Activated naive CD8-positive, alpha-beta T cell treated with anti-CD3 and anti-CD28 coated beads, Interleukin-2, amount 50 U/mL, for 24 hours (primary cell): ENCODE measurements around the gene MAML2.
A peak's percentile ranks its signal among the peaks of the same experiment; 100 is the strongest.
"Not testable (repeated sequence)": the region's sequence is repeated elsewhere in the genome, so short reads cannot be mapped to it uniquely, and the experiment has no call there.

Experiments used
- ATAC-seq: fragments of 150-1000 bp; cut with Tn5 transposase; one replicate; pipeline ENCODE4 v1.10.0; 2021
- DNase-seq: peaks from one replicate; pipeline ENCODE4 v3.0.0; 2021
- H3K27ac Mint-ChIP-seq: one replicate; pipeline ENCODE4 v1.8.0; 2021; ENCODE audit warnings: mild to moderate bottlenecking, mixed read lengths
- H3K27me3 Mint-ChIP-seq: one replicate; pipeline ENCODE4 v1.8.0; 2021; ENCODE audit warnings: mixed read lengths
- H3K36me3 Mint-ChIP-seq: one replicate; pipeline ENCODE4 v1.8.0; 2021; ENCODE audit warnings: low read depth, mixed read lengths
- H3K4me1 Mint-ChIP-seq: one replicate; pipeline ENCODE4 v1.8.0; 2021; ENCODE audit warnings: mixed read lengths
- H3K4me3 Mint-ChIP-seq: one replicate; pipeline ENCODE4 v1.8.0; 2021; ENCODE audit warnings: mild to moderate bottlenecking, moderate library complexity, mixed read lengths
- H3K9me3 Mint-ChIP-seq: one replicate; pipeline ENCODE4 v1.8.0; 2021; ENCODE audit warnings: mixed read lengths

Gene MAML2

GRCh38 chr11:96282625-96283220, 60.3 kb downstream of the MAML2 start:
- no peak for DNase-seq
- peak overlapping the region; percentile 63 for H3K27ac Mint-ChIP-seq
- peaks cover 24% of the 10 kb centered on the region for H3K36me3 Mint-ChIP-seq
- H3K4me3 Mint-ChIP-seq = no peak overlapping the region
- ATAC-seq = no peak
- H3K9me3 Mint-ChIP-seq = peaks cover 4% of the 10 kb centered on the region
- H3K4me1 Mint-ChIP-seq = peaks cover 94% of the 10 kb centered on the region
- no peaks in the 10 kb centered on the region for H3K27me3 Mint-ChIP-seq

- H3K27ac Mint-ChIP-seq = peak overlapping the region; percentile 21
These were observed 62.6 kb downstream of the MAML2 start for GRCh38 chr11:96280444-96280843.

DNA sequence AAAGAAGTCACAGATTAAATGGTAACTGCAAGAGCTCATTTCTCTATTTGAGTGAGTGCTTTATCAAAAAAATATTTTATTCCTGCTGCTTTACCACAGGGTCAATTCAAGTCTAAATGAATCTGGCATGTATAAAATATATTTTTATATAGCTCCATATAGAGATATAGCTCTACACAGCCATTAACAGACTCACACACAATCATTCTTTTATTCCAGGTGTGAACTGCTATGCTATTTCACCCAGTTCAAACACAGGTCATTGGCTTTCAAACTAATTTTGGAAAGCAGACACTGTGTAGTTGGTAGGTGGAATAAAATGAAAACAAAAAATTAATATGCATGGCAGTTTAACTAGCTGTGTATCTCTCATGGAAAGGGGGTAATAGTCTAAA, 63.1 kb downstream of the MAML2 start:
- peak overlapping the region; percentile 76 for H3K27ac Mint-ChIP-seq
- ATAC-seq = no peak

More at GRCh38 chr11:96280444-96280843, 62.6 kb downstream of the MAML2 start:
- Mint-ChIP-seq H3K4me3 (no peak overlapping the region), H3K36me3 (peaks cover 15% of the 10 kb centered on the region), H3K9me3 (no peaks in the 10 kb centered on the region), H3K4me1 (peaks cover 80% of the 10 kb centered on the region), H3K27me3 (no peaks in the 10 kb centered on the region)
- DNase-seq (no peak), ATAC-seq (no peak)

GRCh38 chr11:96279018-96279895, 63.7 kb downstream of the MAML2 start:
- Mint-ChIP-seq H3K27ac (peak overlapping the region; percentile 76), H3K9me3 (no peaks in the 10 kb centered on the region), H3K4me3 (peak overlapping the region; percentile 19), H3K36me3 (peaks cover 13% of the 10 kb centered on the region), H3K4me1 (peaks cover 69% of the 10 kb centered on the region), H3K27me3 (no peaks in the 10 kb centered on the region)
- ATAC-seq (peak; percentile 83), DNase-seq (no peak)

More for the DNA sequence above, 63.1 kb downstream of the MAML2 start:
- Mint-ChIP-seq H3K4me1 (peaks cover 75% of the 10 kb centered on the region), H3K9me3 (no peaks in the 10 kb centered on the region), H3K27me3 (no peaks in the 10 kb centered on the region), H3K4me3 (no peak overlapping the region), H3K36me3 (peaks cover 14% of the 10 kb centered on the region)
- no peak for DNase-seq

GRCh38 chr11:96278039-96278897, 64.7 kb downstream of the MAML2 start:
- H3K4me3 Mint-ChIP-seq = peak overlapping the region; percentile 19
- H3K27ac Mint-ChIP-seq = peak overlapping the region; percentile 76

GRCh38 chr11:96277696-96278038, 65.3 kb downstream of the MAML2 start:
- Mint-ChIP-seq H3K36me3 (peaks cover 14% of the 10 kb centered on the region), H3K9me3 (no peaks in the 10 kb centered on the region), H3K27ac (peak overlapping the region; percentile 76), H3K27me3 (no peaks in the 10 kb centered on the region), H3K4me1 (peaks cover 65% of the 10 kb centered on the region), H3K4me3 (no peak overlapping the region)
- no peak for ATAC-seq
- DNase-seq = no peak

More at GRCh38 chr11:96278039-96278897, 64.7 kb downstream of the MAML2 start:
- H3K9me3 Mint-ChIP-seq = no peaks in the 10 kb centered on the region
- peaks cover 65% of the 10 kb centered on the region for H3K4me1 Mint-ChIP-seq
- peaks cover 13% of the 10 kb centered on the region for H3K36me3 Mint-ChIP-seq
- peak; percentile 29 for ATAC-seq
- DNase-seq = no peak
- H3K27me3 Mint-ChIP-seq = no peaks in the 10 kb centered on the region

GRCh38 chr11:96276836-96277235, 66.2 kb downstream of the MAML2 start:
- DNase-seq (no peak), ATAC-seq (no peak)
- H3K4me1 Mint-ChIP-seq = peaks cover 67% of the 10 kb centered on the region
- no peak overlapping the region for H3K27ac Mint-ChIP-seq
- H3K4me3 Mint-ChIP-seq = no peak overlapping the region
- H3K36me3 Mint-ChIP-seq = peaks cover 20% of the 10 kb centered on the region
- H3K27me3 Mint-ChIP-seq = no peaks in the 10 kb centered on the region
- peaks cover 3% of the 10 kb centered on the region for H3K9me3 Mint-ChIP-seq

- no peak for ATAC-seq
- peaks cover 63% of the 10 kb centered on the region for H3K4me1 Mint-ChIP-seq
These were observed 67.0 kb downstream of the MAML2 start for GRCh38 chr11:96275801-96276594.

DNA sequence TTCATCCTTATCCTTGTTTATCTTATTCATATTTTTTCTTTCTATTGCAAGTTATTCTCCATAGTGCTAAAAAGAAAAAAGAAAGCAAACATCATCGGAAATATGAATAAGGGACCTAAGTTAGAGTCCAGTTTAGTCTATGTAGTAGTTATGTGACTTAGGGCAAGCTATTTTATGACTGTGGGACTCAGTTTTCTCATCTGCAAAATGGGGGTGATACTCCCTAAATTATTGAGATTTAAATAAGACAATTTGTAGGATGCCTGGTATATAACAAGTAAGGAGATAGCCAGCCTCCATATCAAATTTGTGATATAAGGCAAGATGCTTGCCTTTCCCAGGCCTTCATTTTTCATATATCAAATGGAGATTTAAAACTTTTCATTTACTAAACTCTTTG, 69.5 kb downstream of the MAML2 start:
- ATAC-seq = no peak
- Mint-ChIP-seq H3K27ac (no peak overlapping the region), H3K9me3 (peaks cover 28% of the 10 kb centered on the region), H3K27me3 (no peaks in the 10 kb centered on the region), H3K36me3 (peaks cover 47% of the 10 kb centered on the region), H3K4me1 (peaks cover 53% of the 10 kb centered on the region), H3K4me3 (no peak overlapping the region)
- no peak for DNase-seq

More at GRCh38 chr11:96275801-96276594, 67.0 kb downstream of the MAML2 start:
- Mint-ChIP-seq H3K36me3 (peaks cover 23% of the 10 kb centered on the region), H3K27me3 (no peaks in the 10 kb centered on the region), H3K9me3 (peaks cover 10% of the 10 kb centered on the region), H3K4me3 (no peak overlapping the region), H3K27ac (peak overlapping the region; percentile 11)
- no peak for DNase-seq

DNA sequence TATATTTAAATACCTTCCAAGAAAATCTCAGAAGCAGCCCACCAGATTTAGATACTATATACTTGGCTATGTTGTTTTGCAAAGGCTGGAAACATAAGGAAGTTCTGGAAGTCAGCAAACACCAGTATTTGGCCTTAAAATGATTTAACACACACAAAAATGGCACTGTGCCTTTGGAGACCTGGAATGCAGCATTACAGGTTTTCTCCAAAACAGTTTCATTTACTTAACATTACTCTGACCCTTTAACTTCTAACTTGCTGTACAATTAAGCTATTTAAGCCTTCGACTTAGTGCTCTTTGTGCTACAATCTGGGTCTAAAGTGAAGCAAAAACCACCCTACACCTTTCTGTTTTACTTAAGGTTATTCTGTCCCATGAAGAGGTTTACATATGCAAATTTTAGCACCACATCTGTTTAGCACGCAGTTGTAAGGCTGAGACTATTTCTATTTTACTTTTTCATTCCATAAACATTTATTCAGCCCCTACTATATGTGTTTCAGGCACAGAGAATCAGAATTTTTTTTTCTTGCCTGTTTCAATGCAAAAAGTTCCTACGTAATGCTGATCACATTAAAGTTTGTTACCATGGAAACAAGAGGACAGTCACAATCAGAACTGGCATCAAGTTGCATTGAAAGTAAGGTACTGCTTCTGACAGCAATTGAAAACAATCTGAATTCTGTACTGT, 70.3 kb downstream of the MAML2 start:
- H3K4me3 Mint-ChIP-seq = no peak overlapping the region
- H3K4me1 Mint-ChIP-seq = peaks cover 53% of the 10 kb centered on the region
- DNase-seq (no peak), ATAC-seq (no peak)
- H3K27me3 Mint-ChIP-seq = no peaks in the 10 kb centered on the region
- H3K9me3 Mint-ChIP-seq = peaks cover 30% of the 10 kb centered on the region
- H3K36me3 Mint-ChIP-seq = peaks cover 47% of the 10 kb centered on the region
- H3K27ac Mint-ChIP-seq = peak overlapping the region; percentile 60

GRCh38 chr11:96271777-96272176, 71.2 kb downstream of the MAML2 start:
- DNase-seq = no peak
- Mint-ChIP-seq H3K27ac (peak overlapping the region; percentile 17), H3K9me3 (peaks cover 30% of the 10 kb centered on the region), H3K27me3 (no peaks in the 10 kb centered on the region), H3K4me3 (no peak overlapping the region), H3K36me3 (peaks cover 44% of the 10 kb centered on the region), H3K4me1 (peaks cover 59% of the 10 kb centered on the region)
- ATAC-seq = no peak

DNA sequence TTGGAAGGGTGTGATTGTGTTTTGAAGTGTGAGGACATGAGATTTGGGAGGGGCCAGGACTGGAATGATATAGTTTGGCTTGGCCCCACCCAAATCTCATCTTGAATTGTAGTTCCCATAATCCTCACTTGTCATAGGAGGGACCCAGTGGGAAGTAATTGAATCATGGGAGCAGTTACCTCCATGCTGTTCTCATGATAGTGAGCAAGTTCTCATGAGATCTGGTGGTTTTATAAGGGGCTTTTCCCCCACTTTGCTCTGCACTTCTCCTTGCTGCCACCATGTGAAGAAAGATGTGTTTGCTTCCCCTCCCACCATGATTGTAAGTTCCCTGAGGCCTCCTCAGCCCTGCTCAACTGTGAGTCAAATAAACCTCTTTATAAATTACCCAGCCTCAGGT, 71.6 kb downstream of the MAML2 start:
- DNase-seq, ATAC-seq, H3K27me3 Mint-ChIP-seq, H3K4me3 Mint-ChIP-seq: not testable (repeated sequence)
- H3K9me3 Mint-ChIP-seq = peaks cover 30% of the 10 kb centered on the region
- peak overlapping the region; percentile 17 for H3K27ac Mint-ChIP-seq
- H3K36me3 Mint-ChIP-seq = peaks cover 45% of the 10 kb centered on the region
- H3K4me1 Mint-ChIP-seq = peaks cover 61% of the 10 kb centered on the region

GRCh38 chr11:96268527-96268926, 74.5 kb downstream of the MAML2 start:
- Mint-ChIP-seq H3K9me3 (peaks cover 30% of the 10 kb centered on the region), H3K27ac (peak overlapping the region; percentile 70), H3K36me3 (peaks cover 56% of the 10 kb centered on the region), H3K4me3 (peak overlapping the region; percentile 24), H3K4me1 (peaks cover 84% of the 10 kb centered on the region)
- not testable (repeated sequence) for H3K27me3 Mint-ChIP-seq, ATAC-seq, DNase-seq
